CD14-positive monocyte (primary cell): ENCODE results near the gene PDGFD. TPM values are rescaled to one million over a fixed set of nuclear protein-coding genes. Genes with fewer than 3 reads are reported as not detected.

Experiments
- DNase-seq, 3 donors: peaks; one replicate each; pipeline ENCODE4 v3.0.0-alpha.2; 2011 to 2022
- H2AFZ ChIP-seq: 2 replicates; pipeline ENCODE4 v1.6.0; 2012; ENCODE audit warnings: mild to moderate bottlenecking, low read depth, low read length, inconsistent platforms; ENCODE audit not compliant: insufficient read depth, poor library complexity, severe bottlenecking
- H3K27ac ChIP-seq, 2 donors: 1 replicate in 1 of 2; 2 replicates in 1 of 2; pipeline ENCODE4 v1.5.1; 2012 to 2013; ENCODE audit warnings: low read length in 2 of 2, control low read depth in 1 of 2, inconsistent platforms in 1 of 2, low read depth in 1 of 2, mild to moderate bottlenecking in 1 of 2
- H3K27me3 ChIP-seq, 2 donors: one replicate each; pipeline versions ENCODE4 v1.6.0 to v1.6.1; 2011 to 2013; ENCODE audit warnings: low read length in 2 of 2; ENCODE audit not compliant: control insufficient read depth in 2 of 2, insufficient read depth in 2 of 2
- H3K36me3 ChIP-seq, 2 donors: replicated peaks in 1 of 2; 1 replicate in 1 of 2; 2 replicates in 1 of 2; pipeline versions ENCODE4 v1.5.1 to v1.6.1; 2012 to 2013; ENCODE audit warnings: low read length in 2 of 2, control low read depth in 1 of 2, inconsistent platforms in 1 of 2, mild to moderate bottlenecking in 1 of 2; ENCODE audit not compliant: insufficient read depth in 2 of 2, control insufficient read depth in 1 of 2
- H3K4me1 ChIP-seq, 2 donors: 1 replicate in 1 of 2; 2 replicates in 1 of 2; pipeline versions ENCODE4 v1.5.1 to v1.6.1; 2012 to 2013; ENCODE audit warnings: low read length in 2 of 2, control low read depth in 1 of 2, inconsistent platforms in 1 of 2, mild to moderate bottlenecking in 1 of 2, moderate library complexity in 1 of 2; ENCODE audit not compliant: insufficient read depth in 2 of 2, control insufficient read depth in 1 of 2
- H3K4me2 ChIP-seq: replicated peaks from 2 replicates; pipeline ENCODE3; 2012; ENCODE audit warnings: low read length, moderate library complexity, mild to moderate bottlenecking; ENCODE audit not compliant: poor library complexity, severe bottlenecking; ENCODE audit errors: extremely low read depth
- H3K4me3 ChIP-seq, 3 experiments: fragments of 200-600 bp in 1 of 3; sonication (generic) in 1 of 3; replicated peaks in 1 of 3; 1 replicate in 2 of 3; 2 replicates in 1 of 3; pipeline ENCODE4 v1.5.1; 2011 to 2013; ENCODE audit warnings: low read length in 3 of 3, mild to moderate bottlenecking in 3 of 3, control low read depth in 2 of 3, low read depth in 2 of 3, inconsistent platforms in 1 of 3, moderate library complexity in 1 of 3
- H3K79me2 ChIP-seq: 2 replicates; pipeline ENCODE4 v1.6.0; 2012; ENCODE audit warnings: mild to moderate bottlenecking, control low read depth, inconsistent platforms, low read length, moderate library complexity; ENCODE audit not compliant: insufficient read depth
- H3K9ac ChIP-seq: 2 replicates; pipeline ENCODE4 v1.6.0; 2017; ENCODE audit warnings: low read length, mild to moderate bottlenecking; ENCODE audit not compliant: insufficient read depth, poor library complexity, severe bottlenecking
- H3K9me3 ChIP-seq, 2 donors: replicated peaks in 1 of 2; 1 replicate in 1 of 2; 2 replicates in 1 of 2; pipeline versions ENCODE4 v1.5.1 to v1.6.1; 2012 to 2013; ENCODE audit warnings: low read length in 2 of 2, control low read depth in 1 of 2; ENCODE audit not compliant: control insufficient read depth in 1 of 2, insufficient read depth in 1 of 2
- H4K20me1 ChIP-seq: 2 replicates; pipeline ENCODE4 v1.6.0; 2012; ENCODE audit warnings: mild to moderate bottlenecking, low read length, control low read depth, moderate library complexity; ENCODE audit not compliant: insufficient read depth
- H3K27ac Mint-ChIP-seq, 7 donors: one replicate each; pipeline ENCODE4 v1.8.0; 2020; ENCODE audit warnings: mild to moderate bottlenecking in 7 of 7, mixed read lengths in 7 of 7, moderate library complexity in 6 of 7, inconsistent platforms in 2 of 7
- H3K27me3 Mint-ChIP-seq, 3 donors: one replicate each; pipeline ENCODE4 v1.8.0; 2021 to 2022; ENCODE audit warnings: low read depth in 3 of 3, mild to moderate bottlenecking in 3 of 3, mixed read lengths in 3 of 3, moderate library complexity in 3 of 3, inconsistent platforms in 1 of 3
- H3K36me3 Mint-ChIP-seq, 2 donors: one replicate each; pipeline ENCODE4 v1.8.0; 2020; ENCODE audit warnings: mixed read lengths in 2 of 2, inconsistent platforms in 1 of 2, mild to moderate bottlenecking in 1 of 2
- H3K4me1 Mint-ChIP-seq: one replicate; pipeline ENCODE4 v1.8.0; 2020; ENCODE audit warnings: mild to moderate bottlenecking, mixed read lengths
- H3K4me3 Mint-ChIP-seq, 2 donors: one replicate each; pipeline ENCODE4 v1.8.0; 2020; ENCODE audit warnings: mild to moderate bottlenecking in 2 of 2, mixed read lengths in 2 of 2, moderate library complexity in 1 of 2
- H3K9me3 Mint-ChIP-seq, 7 donors: one replicate each; pipeline ENCODE4 v1.8.0; 2020 to 2022; ENCODE audit warnings: mixed read lengths in 7 of 7, mild to moderate bottlenecking in 6 of 7, moderate library complexity in 6 of 7, inconsistent platforms in 2 of 7
- WGBS: methylation state at CpG from one replicate; pipeline ENCODE4 v1.1.5; 2013; ENCODE audit warnings: missing lambda C conversion rate; ENCODE audit not compliant: insufficient coverage; 5-methylcytosine and 5-hydroxymethylcytosine counted together
- intact Hi-C, 2 donors: fragments of 100-400 bp; cut with micrococcal nuclease; formaldehyde crosslinking; loops; one replicate each; pipeline versions ENCODE4 v1.15.0 to v1.15.1; 2023
- polyA minus RNA-seq: library from RNA; depleted of rRNA, polyadenylated mRNA; stranded (reverse); fragments of >200 nt; gene quantifications from 2 replicates; pipeline ENCODE4 v1.2.3, GENCODE V29; 2012
- polyA plus RNA-seq, 3 donors: library from polyadenylated mRNA; depleted of rRNA in 1 of 3; unstranded in 2 of 3; stranded (reverse) in 1 of 3; fragments of 300-500 nt in 2 of 3; fragments of >200 nt in 1 of 3; fragmentation: Illumina TruSeq in 2 of 3; gene quantifications; 1 replicate in 2 of 3; 2 replicates in 1 of 3; pipeline ENCODE4 v1.2.3, GENCODE V29; 2012 to 2021
- total RNA-seq, 12 experiments: library from RNA in 1 of 12; stranded (reverse) in 1 of 12; fragments of 120-200 nt in 1 of 12; gene quantifications; one replicate each; pipeline ENCODE4 v1.2.4 and lab custom pipeline; 2013 to 2026; ENCODE audit warnings: mixed read lengths in 6 of 12, inconsistent platforms in 1 of 12
- TF ChIP-seq, protein P1 (sequence below): fragments of 200-600 bp; IDR thresholded peaks from one replicate; pipeline ENCODE4 v1.8.0; 2022; ENCODE audit warnings: antibody characterized with exemption, mild to moderate bottlenecking

PDGFD gene
- 0.33 TPM for total RNA-seq (2013)
- under 1 TPM in 2 of 3 donors, not detected in 1; 0.05 to 0.15 TPM for polyA plus RNA-seq
- not detected in 2 replicates for polyA minus RNA-seq
- total RNA-seq (lab: John Stamatoyannopoulos, UW), result 0 to 2.9 (median 0.08) reads per million in 11 experiments

DNA sequence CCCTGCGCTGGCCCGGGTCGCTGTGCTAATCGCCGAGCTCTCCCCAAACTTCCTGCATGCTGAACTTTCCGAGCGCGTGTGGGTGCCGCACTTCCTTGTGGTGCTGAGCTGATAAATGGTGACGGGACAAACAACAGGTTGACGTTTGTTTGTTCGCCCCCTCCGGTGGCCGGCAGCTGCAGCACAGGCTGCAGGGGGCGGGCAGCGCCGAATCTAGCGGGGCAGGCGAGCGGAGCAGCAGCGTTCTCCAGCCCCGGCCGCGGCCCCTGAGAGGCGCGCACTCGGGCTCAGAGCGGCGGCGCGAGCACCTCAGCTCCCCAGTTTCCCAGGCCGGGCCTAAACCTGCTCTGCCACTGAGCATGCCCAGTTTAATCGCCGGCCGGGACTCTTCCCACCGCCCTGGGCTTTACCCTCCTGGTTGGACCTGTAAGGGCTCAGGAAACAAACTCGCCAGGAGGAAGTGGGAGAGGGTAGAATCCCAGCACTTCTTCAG is at the start of gene PDGFD:
TSS of gene PDGFD (minus strand) at position 120 of the 493 bp plus-strand sequence.
- Histone ChIP-seq H3K27me3 (no peaks in the 10 kb centered on the region), H4K20me1 (no peaks in the 10 kb centered on the region), H3K4me1 (peaks cover 9 to 18% of the 10 kb centered on the region in 2 donors), H3K9me3 (no peaks in the 10 kb centered on the region), H3K4me3 (peak within 1 kb of the TSS; percentile 28 to 76 (median 41)), H3K27ac (no peak within 1 kb of the TSS), H2AFZ (peak within 1 kb of the TSS; percentile 77), H3K36me3 (no peaks in the 10 kb centered on the region), H3K79me2 (no peaks in the 10 kb centered on the region), H3K9ac (no peak within 1 kb of the TSS), H3K4me2 (peak within 1 kb of the TSS; percentile 92)
- intact Hi-C loops, result no loop called here
- TF ChIP-seq, protein P1, sequence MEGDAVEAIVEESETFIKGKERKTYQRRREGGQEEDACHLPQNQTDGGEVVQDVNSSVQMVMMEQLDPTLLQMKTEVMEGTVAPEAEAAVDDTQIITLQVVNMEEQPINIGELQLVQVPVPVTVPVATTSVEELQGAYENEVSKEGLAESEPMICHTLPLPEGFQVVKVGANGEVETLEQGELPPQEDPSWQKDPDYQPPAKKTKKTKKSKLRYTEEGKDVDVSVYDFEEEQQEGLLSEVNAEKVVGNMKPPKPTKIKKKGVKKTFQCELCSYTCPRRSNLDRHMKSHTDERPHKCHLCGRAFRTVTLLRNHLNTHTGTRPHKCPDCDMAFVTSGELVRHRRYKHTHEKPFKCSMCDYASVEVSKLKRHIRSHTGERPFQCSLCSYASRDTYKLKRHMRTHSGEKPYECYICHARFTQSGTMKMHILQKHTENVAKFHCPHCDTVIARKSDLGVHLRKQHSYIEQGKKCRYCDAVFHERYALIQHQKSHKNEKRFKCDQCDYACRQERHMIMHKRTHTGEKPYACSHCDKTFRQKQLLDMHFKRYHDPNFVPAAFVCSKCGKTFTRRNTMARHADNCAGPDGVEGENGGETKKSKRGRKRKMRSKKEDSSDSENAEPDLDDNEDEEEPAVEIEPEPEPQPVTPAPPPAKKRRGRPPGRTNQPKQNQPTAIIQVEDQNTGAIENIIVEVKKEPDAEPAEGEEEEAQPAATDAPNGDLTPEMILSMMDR, result no peak
- peaks cover 0 to 15% (median 4%) of the 10 kb centered on the region in 3 donors for H3K27me3 Mint-ChIP-seq
- H3K4me1 Mint-ChIP-seq, result peaks cover 10% of the 10 kb centered on the region
- DNase-seq, result peak in 2 of 3 donors; percentile 4 to 18
- no peak within 1 kb of the TSS for H3K27ac Mint-ChIP-seq
- H3K36me3 Mint-ChIP-seq, result no peaks in the 10 kb centered on the region
- H3K4me3 Mint-ChIP-seq, result peak within 1 kb of the TSS; percentile 76 to 93
- WGBS, result 0% methylated on average over 32 of the region's 37 CpGs
- no peaks in the 10 kb centered on the region for H3K9me3 Mint-ChIP-seq

DNA sequence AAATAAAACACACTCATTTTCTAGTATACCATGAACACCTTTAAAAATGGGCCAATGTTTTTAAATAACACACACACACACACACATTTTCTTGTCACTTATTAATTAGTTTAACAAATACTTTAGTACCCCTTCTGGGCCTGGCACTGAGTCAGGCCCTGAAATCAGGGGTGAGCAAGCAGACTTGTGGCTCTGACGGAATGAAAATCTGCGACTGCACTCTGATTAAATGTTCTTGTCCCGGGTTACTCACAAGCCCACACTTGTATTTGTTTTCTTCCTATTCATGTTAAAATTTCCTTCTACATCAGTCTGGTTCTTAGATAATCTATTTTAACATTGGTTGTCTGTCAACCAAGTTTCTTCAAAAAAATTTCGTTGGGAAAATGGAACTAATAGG is 43.0 kb upstream of the PDGFD start:
- no peak overlapping the region for H3K27ac ChIP-seq
- no peaks in the 10 kb centered on the region for H3K4me1 ChIP-seq
- intact Hi-C loops, result no loop called here
- no peaks in the 10 kb centered on the region for H4K20me1 ChIP-seq
- no peak overlapping the region for H3K4me3 ChIP-seq
- no peak overlapping the region for H3K4me2 ChIP-seq
- Mint-ChIP-seq H3K36me3 (no peaks in the 10 kb centered on the region), H3K27ac (no peak overlapping the region), H3K4me3 (no peak overlapping the region), H3K4me1 (no peaks in the 10 kb centered on the region), H3K9me3 (peaks cover 0 to 13% (median 4%) of the 10 kb centered on the region in 7 donors), H3K27me3 (peaks cover 3% of the 10 kb centered on the region in 3 donors)
- H2AFZ ChIP-seq, result no peak overlapping the region
- H3K9ac ChIP-seq, result no peak overlapping the region
- H3K9me3 ChIP-seq, result no peaks in the 10 kb centered on the region
- H3K27me3 ChIP-seq, result no peaks in the 10 kb centered on the region
- 92% methylated on average over 3 of the region's 4 CpGs for WGBS
- H3K79me2 ChIP-seq, result no peaks in the 10 kb centered on the region
- no peaks in the 10 kb centered on the region for H3K36me3 ChIP-seq
- no peak for DNase-seq
- TF ChIP-seq, protein P1, result no peak
